Left colon (tissue), 2 donors: ENCODE measurements around the gene LCE3B. TPM values are rescaled to one million over a fixed set of nuclear protein-coding genes. Genes with fewer than 3 reads are reported as not detected.

Experiments used
- ATAC-seq: fragments of 200-7000 bp; cut with Tn5 transposase; one replicate; pipeline ENCODE4 v1.9.1; 2020; ENCODE audit warnings: mild to moderate bottlenecking, moderate library complexity
- DNase-seq, 2 donors: peaks; one replicate each; pipeline ENCODE4 v3.0.0-alpha.2; 2020
- intact Hi-C, 2 donors: fragments of 100-400 bp; cut with DNase I in 1 of 2; cut with micrococcal nuclease in 1 of 2; formaldehyde crosslinking; loops; one replicate each; pipeline versions ENCODE4 v1.11.2 to v1.14.0; 2022; cut with DNase I, micrococcal nuclease
- total RNA-seq, 2 donors: library from RNA; stranded (reverse); fragmentation: NEBNext Ultra II Directional; extraction: Animal tissue kit (Norgen Biotek cat#: 25700); gene quantifications; one replicate each; pipeline ENCODE4 v1.2.1, GENCODE V29; 2021
- donor health status: DM: no; HTN: no; CAD: no.
- donor health status: DM: yes; HTN: yes; CAD: no.

LCE3B gene
- total RNA-seq, 2 donors from 2014 or later, result not detected

- peak in 1 of 2 donors; percentile 46 for DNase-seq
- ATAC-seq, result peak; percentile 48
- intact Hi-C loops, result no loop called here
Observed at GRCh38 chr1:152654110-152654509, 40.5 kb downstream of the LCE3B start.

GRCh38 chr1:152656459-152656858 lies 42.8 kb downstream of the LCE3B start:
- ATAC-seq, result no peak
- DNase-seq, result no peak
- intact Hi-C loops, result no loop called here

GRCh38 chr1:152657677-152658076 lies 44.1 kb downstream of the LCE3B start:
- intact Hi-C loops, result no loop called here
- no peak for ATAC-seq
- no peak for DNase-seq

- intact Hi-C loops, result no loop called here
- ATAC-seq, result no peak
- no peak for DNase-seq
Observed at GRCh38 chr1:152658649-152659048, 45.0 kb downstream of the LCE3B start.

GRCh38 chr1:152663098-152663497 lies 49.5 kb downstream of the LCE3B start, which contains the start of gene LCE2D:
LCE2D (plus strand) TSS chr1:152663380; CDS start chr1:152664106, 726 bp downstream.
- DNase-seq, result no peak
- intact Hi-C loops, result no loop called here
- ATAC-seq, result no peak

Other genes with a start within 250 kb of the LCE3B start
- not detected for gene CRNN, start 199.5 kb upstream of the LCE3B start, total RNA-seq
- not detected for gene LCE5A, start 103.0 kb upstream of the LCE3B start, total RNA-seq
- not detected for gene CRCT1, start 99.3 kb upstream of the LCE3B start, total RNA-seq
- gene LCE3E, start 47.0 kb upstream of the LCE3B start, total RNA-seq, result not detected
- gene LCE3D, start 33.3 kb upstream of the LCE3B start, total RNA-seq, result not detected
- gene LCE3C, start 13.6 kb upstream of the LCE3B start, total RNA-seq, result not detected
- gene LCE3A, start 9.3 kb downstream of the LCE3B start, total RNA-seq, result not detected
- not detected for gene LCE2D, start 49.6 kb downstream of the LCE3B start, total RNA-seq
- not detected for gene LCE2C, start 61.5 kb downstream of the LCE3B start, total RNA-seq
- not detected for gene LCE2B, start 72.3 kb downstream of the LCE3B start, total RNA-seq
- not detected for gene LCE2A, start 84.5 kb downstream of the LCE3B start, total RNA-seq
- not detected for gene LCE4A, start 94.3 kb downstream of the LCE3B start, total RNA-seq
- not detected for gene KPRP, start 144.2 kb downstream of the LCE3B start, total RNA-seq
- not detected for gene LCE1F, start 161.3 kb downstream of the LCE3B start, total RNA-seq
- not detected for gene LCE1E, start 172.4 kb downstream of the LCE3B start, total RNA-seq
- gene LCE1D, start 182.9 kb downstream of the LCE3B start, total RNA-seq, result not detected
- gene LCE1C, start 192.8 kb downstream of the LCE3B start, total RNA-seq, result not detected
- gene LCE1B, start 198.2 kb downstream of the LCE3B start, total RNA-seq, result not detected
- not detected for gene LCE1A, start 213.7 kb downstream of the LCE3B start, total RNA-seq
- not detected for gene LCE6A, start 229.0 kb downstream of the LCE3B start, total RNA-seq
- not detected for gene LCE7A, start 246.2 kb downstream of the LCE3B start, total RNA-seq